Fibroblast of the conjunctiva (primary cell): ENCODE data around the gene RELB.
A peak's percentile ranks its signal among the peaks of the same experiment; 100 is the strongest.
"Not testable (repeated sequence)": the region's sequence is repeated elsewhere in the genome, so short reads cannot be mapped to it uniquely, and the experiment has no call there.

ENCODE experiments used
- DNase-seq: peaks from one replicate; pipeline ENCODE4 v3.0.0-alpha.2; 2010; ENCODE audit warnings: low read depth

RELB gene

DNA sequence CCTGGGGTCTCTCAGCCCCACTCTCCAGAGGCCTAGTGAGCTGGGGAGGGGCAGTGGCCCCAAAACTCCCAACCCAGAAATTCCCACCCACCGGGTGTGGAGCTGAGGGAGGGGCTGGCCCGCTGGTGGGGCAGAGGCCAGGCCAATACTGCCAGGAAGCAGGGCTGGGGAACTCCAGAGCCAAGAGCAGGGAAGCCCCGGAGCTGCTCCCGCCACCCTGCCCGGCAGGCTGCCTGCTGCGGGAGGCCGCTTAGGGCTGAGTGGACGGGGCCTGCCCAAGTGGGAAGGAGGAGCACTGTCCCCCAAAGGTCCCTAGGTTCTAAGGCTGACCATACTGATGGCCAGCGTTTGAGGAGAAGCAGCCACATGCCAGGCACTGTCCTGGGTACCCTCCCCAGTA lies 13.0 kb upstream of the RELB start:
- no peak for DNase-seq

DNA sequence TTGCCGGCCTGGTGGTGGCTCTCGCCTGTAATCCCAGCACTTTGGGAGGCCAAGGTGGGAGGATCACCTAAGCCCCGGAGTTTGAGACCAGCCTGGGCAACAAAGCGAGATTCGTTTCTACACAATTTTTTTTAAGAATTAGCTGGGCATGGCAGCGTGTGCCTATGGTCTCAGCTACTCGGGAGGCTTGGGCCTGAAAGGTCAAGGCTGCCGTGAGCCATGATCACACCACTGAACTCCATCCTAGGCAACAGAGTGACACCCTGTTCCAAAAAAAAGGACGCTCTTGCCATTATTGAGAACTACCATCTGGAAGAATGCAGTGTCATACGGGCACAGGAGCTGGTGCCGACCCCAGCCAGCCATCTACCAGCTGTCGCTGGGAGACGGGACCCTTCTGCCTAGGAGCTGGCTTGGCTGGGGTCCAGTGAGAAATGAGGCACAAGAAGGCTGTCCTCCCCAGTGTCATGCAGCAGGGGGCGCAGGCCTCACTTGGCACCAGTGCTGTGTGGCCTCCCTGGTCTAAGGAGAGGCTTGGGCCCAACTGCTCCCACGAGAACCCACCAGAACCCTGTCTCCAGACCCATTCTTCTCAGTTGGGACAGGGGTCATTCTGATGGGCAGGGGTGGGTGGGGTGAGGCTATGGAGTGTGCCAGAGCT lies 12.2 kb upstream of the RELB start:
- DNase-seq = peak; percentile 50

- DNase-seq = no peak
Observed at GRCh38 chr19:44990459-44990858, 10.8 kb upstream of the RELB start.

DNA sequence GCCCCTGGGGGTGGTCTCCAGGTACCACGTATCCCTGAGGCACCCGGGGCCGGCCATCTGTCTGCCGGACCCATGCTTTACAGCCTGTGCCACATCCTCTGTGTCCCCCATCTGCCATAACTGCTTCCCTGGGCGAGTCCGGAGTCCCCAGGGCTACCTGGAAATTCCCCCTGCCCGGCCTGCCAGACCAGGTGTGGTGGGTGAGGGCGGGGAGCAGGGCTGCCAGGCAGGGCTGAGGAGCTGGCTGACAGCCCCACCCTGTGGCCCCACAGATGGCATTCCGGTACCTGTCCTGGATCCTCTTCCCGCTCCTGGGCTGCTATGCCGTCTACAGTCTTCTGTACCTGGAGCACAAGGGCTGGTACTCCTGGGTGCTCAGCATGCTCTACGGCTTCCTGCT lies 10.3 kb upstream of the RELB start:
- DNase-seq = no peak

- DNase-seq = no peak
Observed at GRCh38 chr19:44992336-44993163, 8.7 kb upstream of the RELB start.

DNA sequence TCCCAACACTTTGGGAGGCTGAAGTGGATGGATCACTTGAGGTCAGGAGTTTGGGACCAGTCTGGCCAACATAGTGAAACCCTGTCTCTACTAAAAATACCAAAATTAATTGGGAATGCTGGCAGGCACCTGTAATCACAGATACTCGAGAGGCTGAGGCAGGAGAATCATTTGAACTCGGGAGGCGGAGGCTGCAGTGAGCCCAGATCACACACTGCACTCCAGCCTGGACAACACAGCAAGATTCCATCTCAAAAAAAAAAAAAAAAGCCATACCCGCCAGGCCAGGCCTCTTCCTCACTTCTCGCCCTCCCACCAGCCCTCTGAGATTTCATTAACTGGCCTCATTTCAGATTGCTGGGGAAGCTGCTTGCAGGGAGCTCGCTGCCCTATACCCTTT lies 7.7 kb upstream of the RELB start:
- no peak for DNase-seq

DNA sequence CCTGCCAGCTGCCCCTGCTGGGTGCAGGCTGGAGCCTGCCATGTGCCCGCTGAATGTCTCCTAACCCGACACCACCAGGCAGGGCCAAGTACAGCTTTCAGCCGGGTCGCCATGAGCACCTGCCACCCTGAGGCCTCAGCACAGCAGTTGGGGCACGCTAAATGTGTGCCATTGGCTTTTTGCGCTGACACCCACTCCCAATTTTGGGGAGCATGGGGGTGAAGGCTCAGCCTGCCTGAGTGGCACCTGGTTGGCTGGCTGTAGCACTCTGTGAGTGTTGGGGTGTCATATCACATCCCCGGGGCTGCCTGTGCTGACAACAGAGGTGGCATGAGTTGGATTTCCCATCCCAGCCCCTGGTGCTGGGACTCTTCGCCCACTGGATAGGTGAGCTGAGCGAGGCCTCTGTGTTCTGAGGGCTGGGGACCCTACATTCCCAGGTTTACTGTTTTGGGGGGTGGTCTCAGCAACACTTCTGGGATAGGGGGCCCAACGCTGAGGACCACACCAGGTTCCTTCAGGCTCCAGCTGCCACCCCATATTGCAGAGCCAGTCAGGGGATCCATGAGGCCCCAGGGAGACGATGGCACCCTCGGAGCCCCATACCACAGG lies 7.2 kb upstream of the RELB start:
- no peak for DNase-seq

GRCh38 chr19:44998025-44998424 lies 3.2 kb upstream of the RELB start:
- no peak for DNase-seq

DNA sequence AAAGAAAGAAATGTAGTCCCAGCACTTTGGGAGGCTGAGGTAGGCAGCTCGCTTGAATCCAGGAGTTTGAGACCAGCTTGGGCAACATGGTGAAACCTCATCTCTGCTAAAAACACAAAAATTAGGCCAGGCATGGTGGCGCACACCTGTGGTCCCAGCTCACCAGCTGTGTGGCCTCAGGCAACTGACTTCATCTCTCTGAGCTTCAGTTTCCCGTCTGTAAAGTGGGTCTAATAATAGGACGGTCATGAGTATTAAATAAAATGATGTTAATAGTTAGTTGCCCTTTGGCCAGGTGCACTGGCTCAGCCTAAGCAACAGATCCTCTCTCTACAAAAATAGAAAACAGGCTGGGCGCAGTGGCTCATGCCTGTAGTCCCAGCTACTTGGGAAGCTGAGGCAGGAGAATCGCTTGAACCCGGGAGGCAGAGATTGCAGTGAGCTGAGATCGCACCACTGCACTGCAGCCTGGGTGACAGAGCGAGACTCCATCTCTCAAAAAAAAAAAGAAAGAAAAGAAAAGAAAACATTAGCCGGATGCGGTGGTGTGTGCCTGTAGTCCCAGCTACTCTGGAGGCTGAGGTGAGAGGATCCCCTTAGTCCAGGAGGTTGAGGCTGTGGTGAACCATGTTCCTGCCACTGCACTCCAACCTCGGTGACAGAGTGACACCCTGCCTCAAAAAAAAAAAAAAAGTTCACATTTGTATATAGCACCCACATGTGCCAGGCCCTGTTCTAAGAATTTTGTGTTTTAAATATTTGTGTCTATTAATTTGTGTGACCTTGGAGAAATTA lies 1.9 kb upstream of the RELB start:
- not testable (repeated sequence) for DNase-seq

- DNase-seq = not testable (repeated sequence)
Observed at GRCh38 chr19:45000665-45001064, 599 bp upstream of the RELB start.

DNA sequence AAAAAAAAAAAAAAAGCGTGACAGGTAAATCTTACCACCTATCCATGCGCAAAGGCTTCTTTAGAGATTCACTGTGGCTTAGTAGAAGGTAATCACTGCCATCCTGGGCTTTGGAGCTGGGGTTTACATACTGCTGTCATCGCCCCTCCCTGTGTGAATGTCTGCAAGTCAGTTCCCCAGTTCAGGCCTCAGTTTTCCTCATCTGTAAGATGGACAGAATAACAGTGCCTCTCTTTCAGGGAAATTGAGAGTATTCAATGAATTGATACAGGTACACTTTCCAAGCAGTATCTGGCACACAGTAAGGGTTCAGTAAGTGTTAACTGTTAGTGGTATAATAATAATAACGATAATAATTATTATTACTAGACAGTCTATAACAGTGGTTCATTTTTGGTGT lies 2.2 kb downstream of the RELB start:
- no peak for DNase-seq

DNA sequence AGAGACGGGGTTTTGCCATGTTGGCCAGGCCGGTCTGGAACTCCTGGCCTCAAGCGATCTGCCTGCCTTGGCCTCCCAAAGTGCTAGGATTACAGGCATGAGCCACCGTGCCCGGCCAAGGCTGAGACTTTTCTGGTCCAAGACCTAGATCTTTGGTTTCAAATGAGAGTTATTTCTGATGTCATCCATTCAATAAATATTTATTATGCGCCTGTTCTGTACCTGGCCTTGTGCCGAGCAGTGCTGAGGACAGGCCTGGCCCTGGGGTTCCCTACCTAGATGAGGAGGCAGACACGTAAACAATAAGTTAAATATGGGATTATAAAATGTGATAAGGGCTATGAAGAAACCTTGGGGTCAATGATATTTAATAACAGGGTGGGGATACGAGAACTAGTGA lies 4.5 kb downstream of the RELB start:
- no peak for DNase-seq

DNA sequence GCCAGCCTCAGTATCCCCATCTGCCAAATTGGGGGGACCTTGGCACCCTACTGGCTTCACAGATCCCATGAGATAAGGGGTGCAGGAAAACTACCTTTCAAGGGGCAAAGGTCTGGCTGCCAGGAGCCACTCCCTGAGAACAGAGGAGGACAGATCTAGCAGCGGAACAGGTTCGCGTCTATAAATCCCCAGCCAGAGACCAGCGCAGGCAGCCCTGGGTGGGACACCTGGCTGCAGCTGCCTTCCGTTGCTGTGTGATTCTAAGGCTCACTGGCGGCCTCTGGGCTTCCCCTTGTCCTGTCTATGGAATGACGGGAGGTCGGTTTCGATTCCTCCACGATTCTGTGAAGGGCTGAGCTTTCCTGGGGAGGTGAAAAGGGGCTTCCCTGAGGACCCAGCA lies 7.3 kb downstream of the RELB start:
- DNase-seq = no peak

DNA sequence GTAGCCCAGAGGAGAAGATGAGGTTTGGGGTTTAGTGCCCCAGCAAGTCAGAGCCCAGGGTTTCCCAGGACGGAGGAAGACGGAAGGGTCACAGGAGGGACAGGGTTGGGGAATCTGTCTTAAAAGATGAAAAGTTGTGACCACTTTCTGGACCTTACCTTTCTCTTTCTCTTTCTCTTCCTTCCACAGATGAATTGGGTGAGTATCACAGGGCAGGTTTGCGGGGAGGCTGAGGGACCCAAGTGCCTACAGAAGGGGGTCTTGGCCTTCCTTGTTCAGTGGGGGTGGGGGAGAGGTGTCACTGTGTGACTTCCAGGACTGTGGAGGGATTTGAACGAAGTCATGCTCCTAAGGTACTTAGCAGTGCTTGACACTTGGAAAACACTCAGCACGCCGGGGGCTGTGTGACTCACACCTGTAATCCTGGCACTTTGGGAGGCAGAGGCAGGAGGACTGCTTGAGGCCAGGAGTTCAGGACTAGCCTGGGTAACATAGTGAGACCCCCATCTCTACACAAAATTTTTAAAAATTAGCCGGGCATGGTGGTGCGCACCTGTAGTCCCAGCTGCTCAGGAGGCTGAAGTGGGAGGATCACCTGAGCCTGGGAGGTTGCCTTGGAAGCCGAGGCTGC lies 8.5 kb downstream of the RELB start:
- DNase-seq = no peak

- DNase-seq = no peak
Observed at GRCh38 chr19:45010306-45010705, 9.0 kb downstream of the RELB start.

- DNase-seq = no peak
Observed at GRCh38 chr19:45011959-45012358, 10.7 kb downstream of the RELB start.

- DNase-seq = peak; percentile 72
Observed at GRCh38 chr19:45016388-45017314, 15.4 kb downstream of the RELB start.

DNA sequence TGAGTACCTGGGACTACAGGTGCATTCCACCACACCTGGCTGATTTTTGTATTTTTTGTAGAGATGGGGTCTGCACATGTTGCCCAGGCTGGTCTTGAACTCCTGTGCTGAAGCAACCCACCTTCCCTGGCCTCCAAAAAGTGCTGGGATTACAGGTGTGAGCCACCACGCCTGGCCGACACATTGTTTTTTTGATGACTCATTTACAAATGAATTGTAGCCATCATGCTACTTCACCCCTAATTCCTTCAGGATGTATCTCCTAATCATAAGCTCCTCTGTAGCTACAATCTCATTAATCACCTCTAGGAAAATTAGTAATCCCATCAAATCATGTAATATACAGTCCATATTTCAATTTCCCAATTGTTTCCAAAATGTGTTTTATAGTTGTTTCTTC lies 17.9 kb downstream of the RELB start:
- DNase-seq = no peak

DNA sequence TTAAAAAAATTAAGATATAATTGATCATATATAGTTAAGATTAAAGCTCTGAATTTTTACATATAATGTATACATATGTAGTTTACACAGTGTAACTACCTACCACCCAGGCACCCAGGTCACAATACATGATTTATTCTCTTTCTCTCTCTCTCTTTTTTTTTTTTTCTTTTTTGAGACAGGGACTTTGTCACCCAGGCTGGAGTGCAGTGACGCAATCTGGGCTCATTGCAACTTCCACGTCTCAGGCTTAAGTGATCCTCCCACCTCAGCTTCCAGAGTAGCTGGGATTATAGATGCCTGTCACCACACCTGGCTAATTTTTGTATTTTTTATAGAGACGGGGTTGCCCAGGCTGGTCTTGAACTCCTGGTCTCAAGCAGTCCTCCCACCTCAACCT lies 18.8 kb downstream of the RELB start:
- no peak for DNase-seq

DNA sequence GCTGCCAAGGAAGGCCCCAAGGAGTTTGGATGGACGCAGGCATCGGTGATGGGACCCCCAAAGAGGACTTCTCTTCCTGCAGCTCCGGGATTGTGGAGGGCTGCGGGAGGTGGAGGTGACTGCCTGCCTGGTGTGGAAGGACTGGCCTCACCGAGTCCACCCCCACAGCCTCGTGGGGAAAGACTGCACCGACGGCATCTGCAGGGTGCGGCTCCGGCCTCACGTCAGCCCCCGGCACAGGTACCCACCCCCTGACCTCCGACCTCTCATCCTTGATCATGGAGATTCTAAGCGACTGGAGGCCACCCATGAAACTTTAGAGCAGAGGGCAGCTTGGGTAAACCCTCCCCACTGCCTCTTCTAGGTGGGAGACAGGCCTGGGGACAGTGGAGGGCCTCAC lies 20.7 kb downstream of the RELB start:
- no peak for DNase-seq

GRCh38 chr19:45023048-45023447 lies 21.8 kb downstream of the RELB start:
- DNase-seq = no peak
